Kidney epithelial cell (primary cell): ENCODE results near the gene RBMS1. TPM values are rescaled to one million over a fixed set of nuclear protein-coding genes. Genes with fewer than 3 reads are reported as not detected.

Experiments
- DNase-seq: peaks from one replicate; pipeline ENCODE4 v3.0.0-alpha.2; 2010; ENCODE audit warnings: low read depth
- H3K27me3 ChIP-seq: 2 replicates; pipeline ENCODE4 v1.6.0; 2011; ENCODE audit warnings: low read length; ENCODE audit not compliant: control insufficient read depth, insufficient read depth
- H3K36me3 ChIP-seq: 2 replicates; pipeline ENCODE4 v1.5.1; 2011; ENCODE audit warnings: low read length; ENCODE audit not compliant: control insufficient read depth, insufficient read depth
- H3K4me3 ChIP-seq: 2 replicates; pipeline ENCODE4 v1.5.1; 2011; ENCODE audit warnings: low read depth, mild to moderate bottlenecking, control low read depth, low read length
- total RNA-seq: library from RNA; depleted of rRNA; stranded (reverse); fragments of >200 nt; gene quantifications from 2 replicates; pipeline ENCODE4 v1.2.3, GENCODE V29; 2015
- TF ChIP-seq, protein P1 (sequence below): IDR thresholded peaks from 2 replicates; pipeline ENCODE4 v1.5.1; 2011; ENCODE audit warnings: mild to moderate bottlenecking, moderate library complexity, low read length, control low read depth, inconsistent platforms; ENCODE audit not compliant: insufficient read depth, poor library complexity, severe bottlenecking

The RBMS1 gene
- total RNA-seq, 1 donor from 2014 or later = 52.5 TPM

DNA sequence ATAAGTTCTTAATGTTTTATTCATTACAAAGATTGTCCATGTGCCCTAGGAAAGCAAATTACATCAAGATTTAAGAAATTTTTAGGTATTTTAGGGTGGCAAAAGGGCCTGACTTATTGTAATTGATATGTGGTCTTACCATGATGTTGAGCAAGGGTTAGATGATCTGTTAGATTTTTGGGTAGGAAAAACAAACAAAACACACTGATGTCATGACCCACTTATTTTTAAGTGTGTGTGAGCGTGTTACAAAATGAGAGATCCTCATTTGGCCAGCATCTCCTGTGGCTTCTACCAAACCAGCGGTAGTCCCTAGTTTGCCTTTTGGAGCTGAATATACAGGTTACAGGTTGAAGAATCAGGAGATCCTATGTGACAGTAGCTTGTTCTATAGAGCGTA is 203.8 kb downstream of the RBMS1 start:
- TF ChIP-seq, protein P1, sequence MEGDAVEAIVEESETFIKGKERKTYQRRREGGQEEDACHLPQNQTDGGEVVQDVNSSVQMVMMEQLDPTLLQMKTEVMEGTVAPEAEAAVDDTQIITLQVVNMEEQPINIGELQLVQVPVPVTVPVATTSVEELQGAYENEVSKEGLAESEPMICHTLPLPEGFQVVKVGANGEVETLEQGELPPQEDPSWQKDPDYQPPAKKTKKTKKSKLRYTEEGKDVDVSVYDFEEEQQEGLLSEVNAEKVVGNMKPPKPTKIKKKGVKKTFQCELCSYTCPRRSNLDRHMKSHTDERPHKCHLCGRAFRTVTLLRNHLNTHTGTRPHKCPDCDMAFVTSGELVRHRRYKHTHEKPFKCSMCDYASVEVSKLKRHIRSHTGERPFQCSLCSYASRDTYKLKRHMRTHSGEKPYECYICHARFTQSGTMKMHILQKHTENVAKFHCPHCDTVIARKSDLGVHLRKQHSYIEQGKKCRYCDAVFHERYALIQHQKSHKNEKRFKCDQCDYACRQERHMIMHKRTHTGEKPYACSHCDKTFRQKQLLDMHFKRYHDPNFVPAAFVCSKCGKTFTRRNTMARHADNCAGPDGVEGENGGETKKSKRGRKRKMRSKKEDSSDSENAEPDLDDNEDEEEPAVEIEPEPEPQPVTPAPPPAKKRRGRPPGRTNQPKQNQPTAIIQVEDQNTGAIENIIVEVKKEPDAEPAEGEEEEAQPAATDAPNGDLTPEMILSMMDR = no peak
- Histone ChIP-seq H3K4me3 (no peak overlapping the region), H3K36me3 (no peaks in the 10 kb centered on the region), H3K27me3 (no peaks in the 10 kb centered on the region)
- DNase-seq = no peak

DNA sequence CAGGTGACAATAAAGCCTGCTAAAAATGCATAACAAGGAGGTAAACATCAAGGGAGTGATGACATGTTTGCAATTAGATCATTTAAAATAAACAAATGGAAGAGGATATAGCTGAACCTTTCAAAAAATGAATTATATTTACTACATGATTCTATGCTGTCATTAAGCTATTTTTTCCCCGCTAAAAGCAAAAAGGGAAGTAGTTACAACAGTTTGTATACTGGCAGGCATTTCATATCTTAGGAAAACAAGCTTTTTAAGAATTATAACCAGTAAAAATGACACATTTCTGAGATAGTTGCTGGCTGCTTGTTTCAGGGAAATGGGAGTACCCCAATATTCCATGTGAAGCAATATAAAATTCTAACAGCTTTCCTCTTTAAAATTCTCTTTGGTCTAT is 204.5 kb downstream of the RBMS1 start:
- Histone ChIP-seq H3K36me3 (peaks cover 2% of the 10 kb centered on the region), H3K27me3 (no peaks in the 10 kb centered on the region), H3K4me3 (no peak overlapping the region)
- DNase-seq = no peak
- TF ChIP-seq, protein P1 = no peak

DNA sequence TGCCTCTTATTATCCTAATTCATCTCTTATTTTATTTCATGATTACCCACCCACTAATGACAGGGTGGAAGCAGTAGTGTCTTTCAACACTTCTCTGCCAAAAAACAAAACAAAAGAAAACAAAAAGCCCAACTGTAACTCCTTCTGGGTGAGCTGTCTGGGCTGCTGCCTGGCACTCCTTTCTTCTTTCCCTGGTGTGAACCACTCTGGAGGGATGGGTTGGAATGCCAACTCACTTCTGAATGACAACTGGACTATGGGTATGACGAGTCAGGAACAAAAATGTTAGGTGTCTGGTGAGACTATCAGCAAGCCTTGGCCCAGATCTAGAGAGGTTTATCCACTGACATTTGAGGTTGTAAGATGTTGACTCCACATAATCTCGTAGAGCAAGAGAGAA is 205.3 kb downstream of the RBMS1 start:
- TF ChIP-seq, protein P1 = no peak
- peaks cover 2% of the 10 kb centered on the region for H3K36me3 ChIP-seq
- H3K4me3 ChIP-seq = no peak overlapping the region
- DNase-seq = no peak
- H3K27me3 ChIP-seq = no peaks in the 10 kb centered on the region

DNA sequence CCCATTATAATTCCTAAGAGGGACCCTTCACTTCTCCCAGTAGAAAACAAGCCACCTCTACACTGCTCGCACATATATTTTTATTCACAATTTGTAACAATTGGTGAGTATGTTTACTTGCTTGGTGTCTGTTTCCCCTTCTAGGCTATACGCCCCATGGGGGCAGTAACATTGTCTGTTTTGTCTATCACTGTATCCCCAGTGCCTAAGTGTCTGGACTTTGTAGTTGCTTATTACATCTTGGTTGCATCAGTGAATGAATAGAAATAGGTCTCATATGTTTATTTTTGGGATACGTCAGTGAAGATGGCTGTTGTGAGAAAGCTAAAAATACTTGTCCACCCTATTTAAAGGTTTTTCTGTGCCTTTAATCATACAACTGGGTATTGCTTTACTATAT is 206.1 kb downstream of the RBMS1 start:
- no peaks in the 10 kb centered on the region for H3K27me3 ChIP-seq
- H3K4me3 ChIP-seq = no peak overlapping the region
- DNase-seq = no peak
- TF ChIP-seq, protein P1 = no peak
- peaks cover 2% of the 10 kb centered on the region for H3K36me3 ChIP-seq

DNA sequence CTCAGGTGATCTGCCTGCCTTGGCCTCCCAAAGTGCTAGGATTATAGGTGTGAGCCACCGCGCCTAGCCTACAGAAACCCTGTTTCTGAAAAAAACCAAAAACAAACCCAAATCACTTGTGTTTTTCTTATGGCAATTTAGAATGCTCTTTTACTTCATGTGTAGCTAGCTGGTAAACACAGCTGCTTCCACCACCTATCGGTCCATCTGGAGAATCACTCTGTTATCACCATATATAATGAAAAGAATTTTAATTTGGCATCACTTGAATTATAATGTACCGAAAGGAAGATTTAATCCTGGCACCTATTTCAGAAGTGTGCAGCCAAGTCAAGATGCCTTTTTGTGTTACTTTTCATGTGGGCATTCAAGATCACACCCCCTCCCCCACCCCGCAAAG is 207.1 kb downstream of the RBMS1 start:
- TF ChIP-seq, protein P1 = no peak
- no peak overlapping the region for H3K4me3 ChIP-seq
- H3K27me3 ChIP-seq = no peaks in the 10 kb centered on the region

DNA sequence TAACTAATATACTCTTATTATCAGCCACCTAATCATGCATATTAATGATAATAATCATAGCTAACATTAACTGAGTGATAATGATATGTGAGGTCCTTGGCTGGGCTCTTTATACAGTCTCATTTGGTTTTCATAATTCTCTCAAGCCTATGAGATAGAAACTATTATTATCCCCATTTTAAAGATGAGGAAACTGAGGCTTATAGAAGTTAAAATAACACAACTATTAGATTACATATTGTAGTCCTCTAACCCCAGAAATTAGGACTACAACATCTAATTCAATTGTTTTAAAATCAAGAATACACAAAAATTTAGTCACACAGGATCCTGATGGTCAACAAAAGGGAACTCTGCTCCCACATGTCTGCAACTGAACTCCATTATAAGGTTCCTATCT is 209.9 kb downstream of the RBMS1 start:
- no peak overlapping the region for H3K4me3 ChIP-seq
- no peaks in the 10 kb centered on the region for H3K27me3 ChIP-seq
- TF ChIP-seq, protein P1 = no peak
- peaks cover 2% of the 10 kb centered on the region for H3K36me3 ChIP-seq
- no peak for DNase-seq

More for the DNA sequence above, 207.1 kb downstream of the RBMS1 start:
- DNase-seq = no peak
- peaks cover 2% of the 10 kb centered on the region for H3K36me3 ChIP-seq
